Measurements from ENCODE around the gene C7orf33. TPM values are rescaled to one million over a fixed set of nuclear protein-coding genes. Genes with fewer than 3 reads are reported as not detected.
"Not testable (repeated sequence)": the region's sequence is repeated elsewhere in the genome, so short reads cannot be mapped to it uniquely, and the experiment has no call there.

Gene C7orf33
- polyA plus RNA-seq, 3 donors, result 0.05 TPM; not detected in 2

DNA sequence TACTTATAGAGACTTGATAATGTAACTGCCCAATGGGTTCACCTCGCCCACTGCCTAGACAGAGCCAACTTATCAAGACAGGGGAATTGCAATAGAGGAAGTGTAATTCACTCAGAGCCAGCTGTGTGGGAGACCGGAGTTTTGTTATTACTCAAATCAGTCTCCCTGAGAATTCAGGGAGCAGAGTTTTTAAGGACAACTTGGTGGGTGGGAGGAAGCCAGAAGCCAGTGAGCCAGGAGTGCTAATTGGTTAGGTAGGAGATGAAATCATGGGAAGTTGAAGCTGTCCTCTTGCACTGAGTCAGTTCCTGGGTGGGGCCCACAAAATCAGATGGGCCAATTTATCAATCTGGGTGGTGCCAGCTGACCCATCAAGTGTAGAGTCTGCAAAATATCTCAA is 20.1 kb upstream of the C7orf33 start:
- Histone ChIP-seq H3K9me3 (replicated peaks in 1 of 2; ENCODE audit: control insufficient read depth in 1 of 2, insufficient read depth in 1 of 2, low read length in 2 of 2) (peaks cover 0 to 4% of the 10 kb centered on the region in 2 donors), H2AFZ (ENCODE audit: insufficient read depth, low read depth, low read length, poor library complexity, severe bottlenecking) (no peak overlapping the region), H4K20me1 (ENCODE audit: insufficient read depth, low read length) (no peaks in the 10 kb centered on the region), H3K9ac (ENCODE audit: insufficient read depth, low read length, poor library complexity, severe bottlenecking) (no peak overlapping the region), H3K36me3 (replicated peaks in 1 of 2; ENCODE audit: control insufficient read depth in 1 of 2, insufficient read depth in 2 of 2, low read length in 2 of 2) (no peaks in the 10 kb centered on the region), H3K4me3 (replicated peaks in 1 of 3; ENCODE audit: low read depth in 2 of 3, low read length in 3 of 3) (no peak overlapping the region), H3K27me3 (ENCODE audit: control insufficient read depth in 2 of 2, insufficient read depth in 2 of 2, low read length in 2 of 2) (no peaks in the 10 kb centered on the region), H3K4me2 (replicated peaks; ENCODE audit: extremely low read depth, low read length, poor library complexity, severe bottlenecking) (no peak overlapping the region), H3K79me2 (ENCODE audit: insufficient read depth, low read length) (no peaks in the 10 kb centered on the region), H3K4me1 (ENCODE audit: control insufficient read depth in 1 of 2, insufficient read depth in 2 of 2, low read length in 2 of 2) (peaks cover 11 to 19% of the 10 kb centered on the region in 2 donors), H3K27ac (ENCODE audit: low read depth in 1 of 2, low read length in 2 of 2) (peak overlapping the region in 1 of 2 donors; percentile 11)
- H3K9me3 Mint-ChIP-seq, result peaks cover 0 to 10% (median 6%) of the 10 kb centered on the region in 7 donors
- peak; percentile 14 to 43 (median 24) for DNase-seq
- TF ChIP-seq, protein P1, sequence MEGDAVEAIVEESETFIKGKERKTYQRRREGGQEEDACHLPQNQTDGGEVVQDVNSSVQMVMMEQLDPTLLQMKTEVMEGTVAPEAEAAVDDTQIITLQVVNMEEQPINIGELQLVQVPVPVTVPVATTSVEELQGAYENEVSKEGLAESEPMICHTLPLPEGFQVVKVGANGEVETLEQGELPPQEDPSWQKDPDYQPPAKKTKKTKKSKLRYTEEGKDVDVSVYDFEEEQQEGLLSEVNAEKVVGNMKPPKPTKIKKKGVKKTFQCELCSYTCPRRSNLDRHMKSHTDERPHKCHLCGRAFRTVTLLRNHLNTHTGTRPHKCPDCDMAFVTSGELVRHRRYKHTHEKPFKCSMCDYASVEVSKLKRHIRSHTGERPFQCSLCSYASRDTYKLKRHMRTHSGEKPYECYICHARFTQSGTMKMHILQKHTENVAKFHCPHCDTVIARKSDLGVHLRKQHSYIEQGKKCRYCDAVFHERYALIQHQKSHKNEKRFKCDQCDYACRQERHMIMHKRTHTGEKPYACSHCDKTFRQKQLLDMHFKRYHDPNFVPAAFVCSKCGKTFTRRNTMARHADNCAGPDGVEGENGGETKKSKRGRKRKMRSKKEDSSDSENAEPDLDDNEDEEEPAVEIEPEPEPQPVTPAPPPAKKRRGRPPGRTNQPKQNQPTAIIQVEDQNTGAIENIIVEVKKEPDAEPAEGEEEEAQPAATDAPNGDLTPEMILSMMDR (IDR thresholded peaks at IDR 0.05), result no peak
- intact Hi-C loops (cut with micrococcal nuclease), result no loop called here
- WGBS (ENCODE audit: insufficient coverage), result 38% methylated on average over 1 of the region's 2 CpGs
- peak overlapping the region in 5 of 7 donors; percentile 3 to 73 (median 44) for H3K27ac Mint-ChIP-seq
- H3K4me3 Mint-ChIP-seq, result peak overlapping the region in 1 of 2 donors; percentile 62
- H3K36me3 Mint-ChIP-seq, result peaks cover 0 to 4% of the 10 kb centered on the region in 2 donors
- H3K27me3 Mint-ChIP-seq (ENCODE audit: low read depth in 3 of 3), result peaks cover 0 to 4% (median 3%) of the 10 kb centered on the region in 3 donors
- H3K4me1 Mint-ChIP-seq, result peaks cover 20% of the 10 kb centered on the region

DNA sequence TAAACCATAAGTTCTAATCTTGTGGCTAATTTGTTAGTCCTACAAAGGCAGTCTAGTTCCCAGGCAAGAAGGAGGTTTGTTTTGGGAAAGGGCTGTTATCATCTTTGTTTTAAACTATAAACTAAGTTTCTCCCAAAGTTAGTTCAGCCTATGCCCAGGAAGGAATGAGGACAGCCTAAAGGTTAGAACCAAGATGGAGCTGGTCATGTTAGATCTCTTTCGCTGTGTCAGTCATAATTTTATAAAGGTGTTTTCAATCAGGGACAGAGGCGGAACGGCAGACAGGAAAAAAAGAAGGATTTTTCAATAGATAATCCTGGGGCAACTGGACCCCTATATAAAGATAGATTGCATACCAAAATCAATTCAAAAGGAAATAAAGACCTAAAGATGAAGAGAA is 19.6 kb upstream of the C7orf33 start:
- H3K4me3 Mint-ChIP-seq, H3K9me3 Mint-ChIP-seq: not testable (repeated sequence)

More for the DNA sequence above, 19.6 kb upstream of the C7orf33 start:
- H3K36me3 ChIP-seq (replicated peaks in 1 of 2; ENCODE audit: control insufficient read depth in 1 of 2, insufficient read depth in 2 of 2, low read length in 2 of 2); H4K20me1 ChIP-seq (ENCODE audit: insufficient read depth, low read length); H2AFZ ChIP-seq (ENCODE audit: insufficient read depth, low read depth, low read length, poor library complexity, severe bottlenecking); intact Hi-C loops (cut with micrococcal nuclease); H3K36me3 Mint-ChIP-seq; H3K9ac ChIP-seq (ENCODE audit: insufficient read depth, low read length, poor library complexity, severe bottlenecking); H3K27me3 ChIP-seq (ENCODE audit: control insufficient read depth in 2 of 2, insufficient read depth in 2 of 2, low read length in 2 of 2); H3K4me2 ChIP-seq (replicated peaks; ENCODE audit: extremely low read depth, low read length, poor library complexity, severe bottlenecking); DNase-seq; H3K4me3 ChIP-seq (replicated peaks in 1 of 3; ENCODE audit: low read depth in 2 of 3, low read length in 3 of 3); H3K9me3 ChIP-seq (replicated peaks in 1 of 2; ENCODE audit: control insufficient read depth in 1 of 2, insufficient read depth in 1 of 2, low read length in 2 of 2); H3K27ac ChIP-seq (ENCODE audit: low read depth in 1 of 2, low read length in 2 of 2); H3K27me3 Mint-ChIP-seq (ENCODE audit: low read depth in 3 of 3); H3K79me2 ChIP-seq (ENCODE audit: insufficient read depth, low read length): not testable (repeated sequence)
- peak overlapping the region in 1 of 7 donors; percentile 46 for H3K27ac Mint-ChIP-seq
- H3K4me1 Mint-ChIP-seq, result peaks cover 19% of the 10 kb centered on the region
- H3K4me1 ChIP-seq (ENCODE audit: control insufficient read depth in 1 of 2, insufficient read depth in 2 of 2, low read length in 2 of 2), result peaks cover 11 to 14% of the 10 kb centered on the region in 2 donors
- no CpG with 5 or more reads among the region's 3 CpGs for WGBS (ENCODE audit: insufficient coverage)

All from CD14-positive monocyte (primary cell).